Central memory CD8-positive, alpha-beta T cell (primary cell): ENCODE results near the gene SLC35F3.
A peak's percentile ranks its signal among the peaks of the same experiment; 100 is the strongest.

ENCODE experiments used
- ATAC-seq: fragments of 150-1000 bp; cut with Tn5 transposase; replicated peaks from 2 replicates; pipeline ENCODE4 v1.10.0; 2022; ENCODE audit warnings: mild to moderate bottlenecking, moderate FRiP score, moderate number of reproducible peaks; ENCODE audit not compliant: poor library complexity, severe bottlenecking; ENCODE audit errors: extremely low read depth
- DNase-seq, 2 donors: peaks; one replicate each; pipeline ENCODE4 v3.0.0; 2021; ENCODE audit warnings: low spot score in 2 of 2
- H3K27ac Mint-ChIP-seq: one replicate; pipeline ENCODE4 v1.8.0; 2022; ENCODE audit warnings: low read depth, mild to moderate bottlenecking, moderate library complexity, mixed read lengths
- H3K27me3 Mint-ChIP-seq: one replicate; pipeline ENCODE4 v1.8.0; 2022; ENCODE audit warnings: mixed read lengths
- H3K36me3 Mint-ChIP-seq: one replicate; pipeline ENCODE4 v1.8.0; 2022; ENCODE audit warnings: mild to moderate bottlenecking, moderate library complexity, mixed read lengths; ENCODE audit not compliant: insufficient read depth
- H3K4me1 Mint-ChIP-seq: one replicate; pipeline ENCODE4 v1.8.0; 2022; ENCODE audit warnings: mixed read lengths
- H3K4me3 Mint-ChIP-seq: one replicate; pipeline ENCODE4 v1.8.0; 2022; ENCODE audit warnings: mild to moderate bottlenecking, moderate library complexity, mixed read lengths
- H3K9me3 Mint-ChIP-seq: one replicate; pipeline ENCODE4 v1.8.0; 2022; ENCODE audit warnings: mixed read lengths

The SLC35F3 gene

DNA sequence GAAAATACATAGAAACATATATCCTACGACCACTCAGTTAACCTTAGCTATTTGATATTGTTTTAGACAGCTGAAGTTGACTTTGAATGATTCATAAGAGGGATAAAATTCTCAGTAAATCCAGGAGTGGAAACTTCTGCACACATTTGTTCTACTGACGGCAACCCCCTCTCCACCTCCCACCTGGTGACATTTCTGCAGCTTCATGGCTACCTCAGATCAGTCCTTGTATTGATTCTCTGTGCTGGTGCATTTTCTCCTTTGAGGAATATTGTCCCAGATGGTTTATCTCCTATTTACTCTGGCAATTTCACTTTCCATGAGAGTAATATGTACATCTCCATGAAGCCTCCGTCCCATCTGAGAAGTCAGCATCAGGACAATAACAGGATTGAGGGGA, 411.1 kb downstream of the SLC35F3 start:
- peak overlapping the region; percentile 63 for H3K4me3 Mint-ChIP-seq
- H3K4me1 Mint-ChIP-seq = peaks cover 27% of the 10 kb centered on the region
- DNase-seq (no peak), ATAC-seq (peak; percentile 2)
- peak overlapping the region; percentile 93 for H3K27ac Mint-ChIP-seq
- no peaks in the 10 kb centered on the region for H3K27me3 Mint-ChIP-seq
- H3K36me3 Mint-ChIP-seq = peaks cover 2% of the 10 kb centered on the region
- H3K9me3 Mint-ChIP-seq = no peaks in the 10 kb centered on the region

DNA sequence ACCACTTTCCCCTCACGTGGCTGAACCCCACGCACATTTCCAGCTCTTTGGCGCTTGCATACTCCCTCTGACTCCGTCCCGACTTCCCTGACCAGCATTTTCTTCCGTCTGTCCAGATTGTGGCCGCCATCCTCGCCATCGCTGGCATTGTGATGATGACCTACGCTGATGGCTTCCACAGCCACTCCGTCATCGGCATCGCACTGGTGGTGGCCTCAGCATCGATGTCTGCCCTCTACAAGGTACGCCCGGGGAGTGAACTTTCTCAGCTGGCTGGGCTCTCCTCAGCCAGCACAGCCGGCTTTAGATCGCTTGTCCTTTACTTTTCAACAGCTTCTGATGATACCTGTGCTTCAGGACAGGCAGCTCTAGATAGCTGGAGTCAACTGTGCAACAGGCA, 412.0 kb downstream of the SLC35F3 start:
- ATAC-seq (no peak), DNase-seq (no peak)
- H3K4me1 Mint-ChIP-seq = peaks cover 27% of the 10 kb centered on the region
- H3K27me3 Mint-ChIP-seq = no peaks in the 10 kb centered on the region
- H3K4me3 Mint-ChIP-seq = no peak overlapping the region
- peaks cover 2% of the 10 kb centered on the region for H3K36me3 Mint-ChIP-seq
- H3K27ac Mint-ChIP-seq = peak overlapping the region; percentile 11
- no peaks in the 10 kb centered on the region for H3K9me3 Mint-ChIP-seq

DNA sequence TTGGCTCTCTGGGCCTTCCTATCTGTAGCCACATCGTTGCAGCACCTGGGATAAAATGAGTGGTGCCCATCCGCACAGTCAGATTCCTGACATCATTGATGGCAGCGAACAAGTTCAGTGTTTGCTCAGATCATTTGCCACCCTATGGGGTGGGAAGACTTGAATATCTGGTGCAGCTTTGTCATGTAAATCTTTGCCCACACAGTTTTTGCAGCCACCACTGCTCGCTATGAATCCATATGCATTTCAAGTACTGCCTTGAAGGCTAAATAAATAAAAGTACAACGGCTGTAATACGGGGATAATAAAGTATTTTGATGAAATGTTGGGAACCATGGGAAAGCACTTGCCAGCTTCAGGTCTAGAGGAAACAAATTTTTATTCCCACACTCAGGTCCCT, 412.5 kb downstream of the SLC35F3 start:
- H3K4me3 Mint-ChIP-seq = no peak overlapping the region
- ATAC-seq (no peak), DNase-seq (no peak)
- peaks cover 27% of the 10 kb centered on the region for H3K4me1 Mint-ChIP-seq
- peaks cover 2% of the 10 kb centered on the region for H3K36me3 Mint-ChIP-seq
- peaks cover 3% of the 10 kb centered on the region for H3K27me3 Mint-ChIP-seq
- H3K9me3 Mint-ChIP-seq = no peaks in the 10 kb centered on the region
- peak overlapping the region; percentile 66 for H3K27ac Mint-ChIP-seq

DNA sequence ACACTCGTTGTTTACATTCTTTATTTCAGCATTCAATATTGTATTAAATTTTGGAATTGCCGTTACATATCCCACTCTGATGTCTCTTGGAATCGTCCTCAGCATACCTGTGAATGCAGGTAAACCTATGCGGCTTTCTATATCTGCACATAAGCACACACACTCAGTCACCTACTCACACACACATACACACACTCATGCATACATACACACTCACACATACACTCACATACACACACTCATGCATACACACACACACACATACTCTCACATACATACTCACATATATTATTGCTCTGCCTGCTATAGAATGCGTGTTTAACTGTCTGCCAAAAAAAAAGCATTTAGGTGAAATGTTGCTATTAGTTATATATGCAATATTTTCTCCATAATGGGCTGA, 415.6 kb downstream of the SLC35F3 start:
- ATAC-seq = no peak
- H3K27ac Mint-ChIP-seq = no peak overlapping the region
- H3K36me3 Mint-ChIP-seq = no peaks in the 10 kb centered on the region
- H3K9me3 Mint-ChIP-seq = no peaks in the 10 kb centered on the region
- no peak overlapping the region for H3K4me3 Mint-ChIP-seq
- H3K4me1 Mint-ChIP-seq = peaks cover 20% of the 10 kb centered on the region
- no peak for DNase-seq
- H3K27me3 Mint-ChIP-seq = peaks cover 30% of the 10 kb centered on the region

DNA sequence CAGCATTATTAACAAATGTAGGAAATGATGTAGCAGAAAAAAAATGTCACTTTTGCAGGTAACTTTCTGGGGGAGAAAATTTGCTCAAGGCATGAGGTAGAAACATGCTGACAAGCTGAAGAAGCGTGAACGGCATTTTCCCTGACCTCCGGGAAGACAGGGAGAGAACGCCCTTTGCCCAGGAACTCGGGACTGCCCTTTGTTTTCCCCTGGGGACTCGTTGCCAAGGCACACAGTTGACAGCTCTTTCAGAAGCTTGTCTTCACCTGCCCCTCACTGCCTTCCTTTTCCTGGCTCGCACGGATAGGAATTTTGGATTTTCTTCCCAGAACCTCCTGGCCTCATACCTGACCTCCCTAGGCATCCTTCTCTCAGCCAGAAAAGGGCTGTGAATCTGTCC, 416.1 kb downstream of the SLC35F3 start:
- peaks cover 35% of the 10 kb centered on the region for H3K27me3 Mint-ChIP-seq
- no peaks in the 10 kb centered on the region for H3K36me3 Mint-ChIP-seq
- H3K27ac Mint-ChIP-seq = no peak overlapping the region
- ATAC-seq (no peak), DNase-seq (no peak)
- H3K9me3 Mint-ChIP-seq = no peaks in the 10 kb centered on the region
- H3K4me1 Mint-ChIP-seq = peaks cover 20% of the 10 kb centered on the region
- H3K4me3 Mint-ChIP-seq = no peak overlapping the region

DNA sequence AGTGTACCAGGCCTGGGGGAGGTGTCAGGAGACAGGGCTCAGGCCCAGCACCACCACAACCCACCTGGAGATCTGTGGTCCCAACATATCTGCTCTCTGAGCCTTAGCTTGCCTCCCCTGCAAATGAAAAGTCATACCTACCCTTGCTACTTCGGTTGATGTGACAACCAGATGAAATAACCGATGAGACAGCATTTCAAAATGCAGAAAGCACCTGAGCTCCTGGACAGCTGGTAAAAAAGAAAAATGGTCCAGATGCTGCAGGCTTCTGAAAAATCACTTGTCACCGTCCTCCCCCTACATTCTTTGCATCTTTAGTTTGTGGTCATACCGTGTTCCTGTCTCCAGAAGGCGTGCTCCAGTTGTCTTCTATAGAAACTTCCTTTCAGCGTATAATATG, 416.8 kb downstream of the SLC35F3 start:
- Mint-ChIP-seq H3K36me3 (no peaks in the 10 kb centered on the region), H3K4me1 (peaks cover 22% of the 10 kb centered on the region), H3K27me3 (peaks cover 41% of the 10 kb centered on the region), H3K4me3 (no peak overlapping the region), H3K27ac (no peak overlapping the region), H3K9me3 (no peaks in the 10 kb centered on the region)
- DNase-seq (no peak), ATAC-seq (no peak)

DNA sequence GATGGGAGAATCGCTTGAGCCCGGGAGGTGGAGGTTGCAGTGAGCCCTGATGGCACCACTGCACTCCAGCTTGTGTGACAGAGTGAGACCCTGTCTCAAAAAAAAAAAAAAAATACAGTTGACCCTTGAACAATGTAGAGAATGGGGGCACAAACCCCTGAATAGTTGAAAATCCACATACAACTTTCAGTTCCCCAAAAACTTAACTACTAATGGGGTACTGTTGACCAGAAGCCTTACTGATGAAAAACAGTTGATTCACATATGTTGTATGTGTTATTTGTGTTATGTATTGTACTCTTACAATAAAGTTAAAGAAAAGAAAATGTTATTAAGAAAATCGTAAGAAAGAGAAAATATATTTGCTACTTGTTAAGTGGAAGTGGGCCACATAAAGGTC, 417.6 kb downstream of the SLC35F3 start:
- Mint-ChIP-seq H3K27ac (peak overlapping the region; percentile 39), H3K4me3 (no peak overlapping the region), H3K36me3 (no peaks in the 10 kb centered on the region), H3K9me3 (no peaks in the 10 kb centered on the region), H3K27me3 (peaks cover 49% of the 10 kb centered on the region), H3K4me1 (peaks cover 29% of the 10 kb centered on the region)
- ATAC-seq (no peak), DNase-seq (no peak)

DNA sequence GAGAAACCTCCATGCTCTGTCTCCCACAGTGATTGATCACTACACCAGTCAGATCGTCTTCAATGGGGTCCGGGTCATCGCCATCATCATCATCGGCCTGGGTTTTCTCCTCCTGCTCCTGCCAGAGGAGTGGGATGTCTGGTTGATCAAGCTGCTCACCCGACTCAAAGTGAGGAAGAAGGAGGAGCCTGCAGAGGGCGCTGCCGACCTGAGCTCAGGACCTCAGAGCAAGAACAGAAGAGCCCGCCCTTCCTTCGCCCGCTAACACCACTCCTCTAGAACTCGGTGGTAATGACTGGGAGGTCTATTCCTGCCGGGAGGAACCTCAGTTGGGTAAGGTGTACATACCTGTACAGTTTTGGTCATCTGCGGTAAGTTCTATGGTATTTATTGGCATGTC, 418.5 kb downstream of the SLC35F3 start:
- Mint-ChIP-seq H3K9me3 (no peaks in the 10 kb centered on the region), H3K27me3 (peaks cover 49% of the 10 kb centered on the region), H3K36me3 (no peaks in the 10 kb centered on the region), H3K27ac (no peak overlapping the region), H3K4me3 (no peak overlapping the region), H3K4me1 (peaks cover 21% of the 10 kb centered on the region)
- ATAC-seq = no peak
- no peak for DNase-seq

DNA sequence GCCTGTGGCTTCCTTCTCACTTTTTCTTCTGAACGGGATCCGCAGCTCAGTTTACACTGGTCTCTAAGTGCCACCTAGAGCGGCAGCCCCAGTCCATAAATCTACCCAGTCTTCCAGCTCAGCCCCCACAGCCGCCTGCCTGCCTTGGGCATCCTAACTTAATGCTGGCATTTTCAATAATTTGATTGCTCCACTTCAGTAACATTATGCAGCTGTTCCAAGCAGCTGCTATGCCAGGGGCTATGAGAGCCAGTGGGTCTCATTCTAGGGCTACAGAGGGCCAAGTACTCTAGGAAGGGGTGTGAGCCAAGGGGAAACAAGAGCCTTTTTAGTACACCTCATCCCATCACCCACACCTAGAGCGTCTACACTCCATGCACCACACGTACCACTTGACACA, 420.3 kb downstream of the SLC35F3 start:
- Mint-ChIP-seq H3K4me1 (peaks cover 21% of the 10 kb centered on the region), H3K27me3 (peaks cover 49% of the 10 kb centered on the region), H3K36me3 (no peaks in the 10 kb centered on the region), H3K9me3 (no peaks in the 10 kb centered on the region), H3K27ac (no peak overlapping the region), H3K4me3 (no peak overlapping the region)
- ATAC-seq (no peak), DNase-seq (no peak)

DNA sequence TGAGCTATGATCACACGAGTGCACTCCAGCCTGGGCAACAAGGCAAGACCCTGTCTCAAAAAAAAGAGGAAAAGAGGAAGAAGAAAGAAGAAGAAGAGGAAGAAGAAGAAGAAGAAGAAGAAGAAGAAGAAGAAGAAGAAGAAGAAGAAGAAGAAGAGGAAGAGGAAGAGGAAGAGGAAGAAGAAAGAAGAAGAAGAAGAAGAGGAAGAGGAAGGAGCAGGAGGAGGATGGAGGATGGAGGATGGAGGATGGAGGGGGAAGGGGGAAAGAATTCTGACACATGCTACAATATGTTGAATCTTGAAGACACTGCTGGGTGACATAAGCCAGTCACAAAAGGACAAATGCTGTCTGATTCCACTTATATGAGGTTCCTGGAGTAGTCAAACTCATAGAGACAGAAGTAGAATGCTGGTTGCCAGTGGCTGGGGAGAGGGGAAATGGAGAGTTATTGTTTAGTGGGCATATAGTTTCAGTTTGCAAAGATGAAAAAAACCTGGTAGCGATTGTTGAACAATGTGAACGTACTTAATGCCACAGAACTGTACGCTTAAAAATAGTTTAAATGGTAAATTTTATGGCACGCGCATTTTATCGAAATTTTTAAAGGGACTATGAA, 421.5 kb downstream of the SLC35F3 start:
- DNase-seq = no peak
- ATAC-seq = peak; percentile 28
- peak overlapping the region; percentile 85 for H3K4me3 Mint-ChIP-seq
- H3K4me1 Mint-ChIP-seq = peaks cover 21% of the 10 kb centered on the region
- no peaks in the 10 kb centered on the region for H3K36me3 Mint-ChIP-seq
- H3K27me3 Mint-ChIP-seq = peaks cover 49% of the 10 kb centered on the region
- no peaks in the 10 kb centered on the region for H3K9me3 Mint-ChIP-seq
- peak overlapping the region; percentile 83 for H3K27ac Mint-ChIP-seq

DNA sequence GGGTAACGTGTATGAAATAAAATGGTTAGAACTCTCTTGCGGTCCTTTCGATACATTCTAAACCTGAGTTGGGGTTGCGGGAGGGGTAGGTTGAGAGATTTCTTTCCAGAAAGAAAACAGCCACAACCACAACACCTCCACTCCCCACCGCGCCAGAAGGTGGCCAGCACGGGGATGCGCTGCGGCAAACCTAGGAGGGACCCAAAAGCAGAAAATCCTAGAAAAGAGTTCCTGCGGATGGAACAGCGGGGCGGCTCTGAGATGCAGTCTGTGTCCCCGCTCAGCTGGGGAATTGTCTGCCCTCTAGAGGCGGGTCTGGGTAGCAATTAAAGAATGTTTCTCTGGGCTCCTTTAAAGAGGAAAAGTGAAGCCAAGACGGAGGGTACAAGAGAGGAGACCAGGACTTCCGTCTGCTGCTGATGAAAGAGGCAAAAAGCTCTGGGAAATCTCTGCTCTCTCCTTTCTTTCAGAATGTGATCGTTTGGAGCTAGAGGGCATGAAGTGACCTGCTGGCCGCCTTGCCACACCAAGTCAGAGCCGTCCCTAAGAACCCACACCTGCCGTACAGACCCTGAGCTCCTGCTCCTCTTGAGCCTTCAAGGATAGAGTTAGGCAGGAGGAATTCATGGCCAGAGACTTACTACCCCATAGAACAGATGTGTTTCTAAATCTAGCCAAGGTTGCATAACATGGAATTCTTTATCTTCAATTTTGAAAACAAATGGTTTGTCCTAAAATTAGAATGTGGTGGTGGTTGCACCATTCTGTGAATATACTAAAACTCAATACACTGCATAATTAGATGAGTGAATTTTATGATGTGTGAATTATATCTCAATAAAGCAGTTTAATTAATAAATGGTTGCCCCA, 422.3 kb downstream of the SLC35F3 start:
- peak overlapping the region; percentile 83 for H3K27ac Mint-ChIP-seq
- H3K36me3 Mint-ChIP-seq = no peaks in the 10 kb centered on the region
- DNase-seq (peak; percentile 57 to 59), ATAC-seq (peak; percentile 92)
- H3K4me3 Mint-ChIP-seq = peak overlapping the region; percentile 85
- peaks cover 55% of the 10 kb centered on the region for H3K27me3 Mint-ChIP-seq
- H3K9me3 Mint-ChIP-seq = no peaks in the 10 kb centered on the region
- H3K4me1 Mint-ChIP-seq = peaks cover 21% of the 10 kb centered on the region

DNA sequence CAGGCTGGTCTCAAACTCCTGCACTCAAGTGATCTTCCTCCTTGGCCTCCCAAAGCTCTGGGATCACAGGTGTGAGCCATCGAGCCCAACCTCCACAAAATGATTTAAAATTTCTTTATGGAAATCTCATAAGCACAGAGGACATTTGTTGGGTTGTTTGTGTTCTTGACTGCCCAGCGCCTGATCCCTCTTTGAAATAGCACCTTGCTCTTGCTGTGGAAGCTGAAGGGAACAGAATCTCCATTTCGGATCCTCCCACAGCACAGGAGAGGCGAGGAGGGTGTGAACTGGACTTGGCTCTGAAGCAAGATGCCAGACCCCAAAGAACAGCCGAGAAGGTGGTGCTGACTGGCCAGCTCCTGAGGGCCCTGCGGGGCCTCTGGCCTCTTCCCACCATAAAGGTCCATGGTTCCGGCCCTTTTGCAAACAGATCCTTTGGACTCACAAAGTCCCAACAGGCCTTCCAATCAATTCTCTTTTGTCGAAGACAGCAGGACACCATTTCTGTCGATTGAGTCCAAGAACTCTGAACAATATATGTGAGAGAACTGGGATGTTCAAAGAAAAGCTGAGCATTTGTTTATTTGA, 423.2 kb downstream of the SLC35F3 start:
- H3K27me3 Mint-ChIP-seq = peaks cover 55% of the 10 kb centered on the region
- DNase-seq = no peak
- H3K4me3 Mint-ChIP-seq = no peak overlapping the region
- peaks cover 21% of the 10 kb centered on the region for H3K4me1 Mint-ChIP-seq
- H3K9me3 Mint-ChIP-seq = no peaks in the 10 kb centered on the region
- no peaks in the 10 kb centered on the region for H3K36me3 Mint-ChIP-seq
- no peak for ATAC-seq
- H3K27ac Mint-ChIP-seq = no peak overlapping the region

DNA sequence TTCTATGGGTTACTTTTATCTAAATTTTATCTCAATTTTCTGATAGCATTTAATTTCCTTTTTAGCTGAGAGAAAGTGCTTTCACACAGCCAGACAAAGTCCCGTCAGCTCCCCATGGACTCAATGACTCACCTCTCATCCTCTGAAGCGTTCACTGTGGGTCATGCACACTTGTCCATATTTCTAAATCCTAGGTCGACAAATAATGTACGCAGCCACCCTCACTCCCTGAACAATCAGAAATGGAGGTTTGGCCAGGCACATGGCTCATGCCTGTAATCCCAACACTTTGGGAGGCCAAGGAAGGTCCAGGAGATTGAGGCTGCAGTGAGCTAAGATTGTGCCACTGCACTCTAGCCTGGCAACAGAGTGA, 426.4 kb downstream of the SLC35F3 start:
- Mint-ChIP-seq H3K9me3 (no peaks in the 10 kb centered on the region), H3K4me3 (no peak overlapping the region), H3K27ac (no peak overlapping the region), H3K27me3 (peaks cover 54% of the 10 kb centered on the region), H3K36me3 (no peaks in the 10 kb centered on the region), H3K4me1 (peaks cover 11% of the 10 kb centered on the region)
- ATAC-seq (no peak), DNase-seq (no peak)
